ENCODE data around the gene DDX6.
"Not testable (repeated sequence)": the region's sequence is repeated elsewhere in the genome, so short reads cannot be mapped to it uniquely, and the experiment has no call there.

The DDX6 gene

DNA sequence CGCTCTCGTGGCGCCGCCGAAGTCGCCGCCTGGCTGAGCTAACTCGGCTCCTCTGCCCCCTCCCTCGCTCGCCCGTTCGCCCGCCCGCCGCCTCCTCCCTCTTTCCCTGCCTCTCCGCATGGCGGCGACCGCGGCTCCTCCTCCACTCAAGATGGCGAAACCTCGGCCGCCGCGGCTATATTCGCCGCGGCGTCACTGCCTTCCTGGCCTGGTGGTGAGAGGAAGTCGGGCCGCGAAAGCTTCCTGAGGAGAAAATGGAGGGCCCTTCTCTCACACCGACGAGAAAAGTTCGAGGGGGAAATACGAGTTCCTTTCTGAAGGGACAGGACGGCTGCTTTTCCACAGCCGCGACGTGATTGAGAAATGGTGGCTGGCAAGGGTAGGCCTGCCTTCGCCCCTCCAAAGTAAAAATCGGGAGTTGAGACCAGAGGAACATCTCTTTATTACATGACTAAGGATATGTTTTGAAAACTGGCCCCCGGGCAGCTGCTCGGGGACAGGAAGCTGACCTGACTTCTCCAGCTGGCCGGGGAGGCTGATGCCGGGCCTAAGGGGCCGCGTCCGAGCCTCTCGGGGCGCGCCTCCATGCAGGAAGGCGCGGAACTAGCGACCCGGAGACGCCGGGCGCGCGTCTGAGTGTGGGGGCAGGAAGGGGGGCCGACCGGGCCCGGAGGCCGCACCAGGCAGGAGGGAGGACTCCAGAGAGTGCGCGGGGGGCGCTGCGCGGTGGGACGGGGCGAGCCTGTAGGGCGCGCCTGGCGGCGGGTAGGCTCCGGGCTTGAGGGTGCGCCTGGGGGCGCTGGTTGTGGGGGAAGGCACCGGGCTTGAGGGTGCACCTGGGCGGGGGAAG, at the start of gene DDX6:
DDX6 (minus strand) TSS at position 54 of the 850 bp plus-strand sequence. CDS start 4,913 bp downstream, outside the sequence.
- in situ Hi-C loops (cut with MboI; ENCODE audit: low sequenced_read_pairs), result no loop called here

DNA sequence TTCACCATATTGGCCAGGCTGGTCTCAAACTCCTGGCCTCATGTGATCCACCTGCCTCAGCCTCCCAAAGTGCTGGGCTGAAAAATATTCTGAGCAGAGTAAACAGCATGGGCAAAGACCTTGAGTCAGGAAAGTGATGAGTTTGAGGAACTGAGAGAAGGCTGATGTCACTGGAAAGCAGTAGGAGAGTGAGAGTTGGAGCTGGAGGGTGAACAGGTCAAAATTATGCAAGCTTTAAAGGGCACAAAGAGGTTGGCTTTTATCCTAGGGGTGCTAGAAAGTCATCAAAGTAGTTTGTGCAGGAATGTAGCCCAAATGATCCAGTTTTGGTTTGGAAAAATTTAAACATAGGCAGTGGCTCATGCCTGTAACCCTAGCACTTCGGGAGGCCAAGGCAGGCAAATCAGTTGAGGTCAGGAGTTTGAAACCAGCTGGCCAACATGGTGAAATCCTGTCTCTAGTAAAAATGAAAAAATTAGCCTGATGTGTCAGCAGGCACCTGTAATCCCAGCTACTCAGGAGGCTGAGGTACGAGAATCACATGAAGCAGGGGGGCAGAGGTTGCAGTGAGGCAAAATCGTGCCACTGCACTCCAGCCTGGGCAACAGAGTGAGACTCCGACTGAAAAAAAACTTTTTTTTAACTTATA, 48.1 kb upstream of the DDX6 start:
- in situ Hi-C loops (cut with MboI; ENCODE audit: low sequenced_read_pairs), result no loop called here

GRCh38 chr11:118837868-118838267, 46.9 kb upstream of the DDX6 start:
- in situ Hi-C loops (cut with MboI; ENCODE audit: low sequenced_read_pairs), result no loop called here

- in situ Hi-C loops (cut with MboI; ENCODE audit: low sequenced_read_pairs), result no loop called here
These were observed 43.6 kb upstream of the DDX6 start for GRCh38 chr11:118834427-118835028.

DNA sequence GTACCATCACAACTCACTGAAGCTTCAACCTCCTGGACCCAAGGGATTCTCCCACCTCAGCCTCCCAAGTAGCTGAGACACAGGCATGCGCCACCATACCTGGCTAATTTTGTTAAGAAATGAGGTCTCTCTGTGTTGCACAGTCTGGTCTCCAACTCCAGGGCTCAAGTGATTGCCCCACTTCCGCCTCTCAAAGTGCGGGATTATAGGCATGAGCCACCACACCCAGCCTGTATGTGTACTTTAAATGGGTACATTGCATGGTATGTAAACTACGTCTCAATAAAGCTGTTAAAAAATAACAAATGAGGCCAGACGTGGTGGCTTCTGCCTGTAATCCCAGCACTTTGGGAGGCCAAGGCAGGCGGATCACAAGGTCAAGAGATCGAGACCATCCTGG, 36.2 kb upstream of the DDX6 start:
- in situ Hi-C loops (cut with MboI; ENCODE audit: low sequenced_read_pairs), result no loop called here

DNA sequence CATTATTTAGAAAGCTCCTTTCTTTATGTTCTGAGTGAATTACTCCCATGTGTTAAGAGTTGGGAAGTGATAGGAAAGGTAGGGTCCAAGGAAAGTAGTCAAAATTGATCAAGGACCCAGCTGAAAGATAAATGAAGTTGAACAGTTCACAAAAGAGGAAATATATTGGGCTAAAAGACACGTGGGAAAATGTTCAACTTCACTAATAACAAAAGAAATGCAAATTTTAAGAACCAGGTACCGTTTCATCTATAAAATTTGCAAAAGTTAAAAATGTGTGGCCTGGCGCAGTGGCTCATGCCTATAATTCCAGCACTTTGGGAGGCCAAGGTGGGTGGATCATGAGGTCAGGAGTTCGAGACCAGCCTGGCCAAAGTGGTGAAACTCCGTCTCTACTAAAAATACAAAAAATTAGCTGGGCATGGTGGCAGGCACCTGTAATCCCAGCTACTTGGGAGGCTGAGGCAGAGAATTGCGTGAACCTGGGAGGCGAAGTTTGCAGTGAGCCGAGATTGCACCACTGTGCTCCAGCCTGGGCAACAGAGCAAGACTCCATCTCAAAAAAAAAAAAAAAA, 32.1 kb upstream of the DDX6 start:
- in situ Hi-C loops (cut with MboI; ENCODE audit: low sequenced_read_pairs), result not testable (repeated sequence)

DNA sequence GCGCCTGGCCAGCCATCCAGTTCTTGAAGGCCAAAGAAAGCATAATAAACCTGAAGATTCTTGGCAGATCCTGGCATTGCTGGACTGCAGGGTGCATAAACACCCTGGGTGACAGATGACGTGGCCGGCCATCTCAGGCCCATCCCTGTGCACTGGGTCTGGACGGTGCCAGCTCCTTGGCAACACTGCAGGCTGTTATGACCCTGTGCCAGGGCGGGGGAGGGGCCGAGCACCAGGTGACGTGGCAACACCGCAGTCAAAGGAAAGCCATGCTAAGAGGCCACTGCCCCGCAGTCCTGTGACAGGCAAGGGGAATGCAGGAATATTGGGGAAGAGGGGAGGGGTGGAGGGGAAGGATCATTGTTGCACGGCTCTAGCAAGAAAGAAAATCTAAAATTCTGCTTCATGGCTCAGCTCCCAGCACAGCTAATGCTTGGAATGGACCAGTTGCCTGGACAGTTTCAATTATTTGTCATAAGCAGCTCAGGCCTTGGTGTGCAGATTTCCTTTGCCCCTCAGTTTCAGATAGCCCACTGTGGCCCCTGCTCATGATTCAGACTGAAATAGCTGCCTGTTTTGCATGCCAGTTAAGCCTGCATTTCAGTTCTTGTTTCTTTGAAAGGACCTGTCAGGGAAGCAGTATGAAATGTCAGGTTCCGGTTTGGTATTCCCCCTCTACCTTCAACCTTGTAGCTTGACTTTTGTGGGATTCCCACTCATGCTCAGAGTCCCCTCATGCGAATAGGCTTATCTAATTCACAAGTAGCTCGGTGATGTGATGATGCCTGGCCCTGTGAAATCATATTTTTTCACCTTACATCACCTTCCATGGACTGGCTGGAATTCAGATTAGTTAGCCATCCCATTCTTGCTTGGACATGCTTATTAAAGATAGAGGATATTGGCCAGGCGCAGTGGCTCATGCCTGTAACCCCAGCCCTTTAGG, 29.7 kb upstream of the DDX6 start:
- in situ Hi-C loops (cut with MboI; ENCODE audit: low sequenced_read_pairs), result no loop called here

GRCh38 chr11:118820025-118820379, 29.0 kb upstream of the DDX6 start:
- in situ Hi-C loops (cut with MboI; ENCODE audit: low sequenced_read_pairs), result not testable (repeated sequence)

DNA sequence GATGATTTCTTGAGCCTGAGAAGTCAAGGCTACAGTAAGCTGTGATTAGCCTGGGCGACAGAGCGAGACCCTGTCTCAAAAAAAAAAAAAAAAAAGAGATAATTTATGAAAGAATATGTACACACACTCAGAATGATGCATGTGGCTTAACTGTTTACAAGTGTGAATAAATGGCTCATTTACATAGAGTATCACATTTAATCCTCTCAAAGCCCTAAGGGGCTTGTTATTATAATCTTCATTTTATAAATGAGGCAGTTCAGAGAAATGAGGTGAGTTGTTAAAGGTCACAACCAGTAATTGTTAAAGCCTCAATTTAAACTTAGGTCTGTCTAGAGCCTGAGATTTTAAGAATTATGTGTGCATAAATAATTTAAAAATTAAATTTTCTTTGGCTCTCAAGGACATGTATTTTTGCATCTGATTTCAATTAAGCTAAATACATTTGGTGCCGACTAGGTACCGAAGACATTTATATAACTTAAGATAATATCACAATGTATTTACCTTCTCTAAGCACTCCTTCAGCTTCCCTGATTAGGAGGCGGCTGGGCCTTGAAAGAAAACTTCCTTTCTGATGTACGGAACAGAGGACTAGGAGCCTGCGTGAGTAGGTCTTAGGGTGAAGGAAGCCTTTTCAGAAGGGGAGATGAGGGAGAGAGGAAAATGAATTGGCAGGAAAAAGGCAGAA, 28.5 kb upstream of the DDX6 start:
- in situ Hi-C loops (cut with MboI; ENCODE audit: low sequenced_read_pairs), result no loop called here

DNA sequence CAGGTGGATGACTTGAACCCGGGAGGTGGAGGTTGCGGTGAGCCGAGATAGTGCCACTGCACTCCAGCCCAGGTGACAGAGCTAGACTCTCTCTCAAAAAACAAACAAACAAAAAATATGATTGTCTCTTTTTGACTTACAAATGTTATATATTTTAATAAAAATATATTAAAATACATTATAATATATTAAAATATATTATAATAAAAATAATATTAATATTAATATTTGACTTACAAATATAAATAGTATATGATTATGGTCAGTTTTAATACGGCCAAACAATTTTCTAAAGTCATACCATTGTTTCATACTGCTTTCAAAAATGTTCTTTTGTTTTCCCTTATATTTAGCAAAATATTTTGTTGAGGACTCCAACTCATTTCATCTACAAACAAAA, 27.2 kb upstream of the DDX6 start:
- in situ Hi-C loops (cut with MboI; ENCODE audit: low sequenced_read_pairs), result no loop called here

DNA sequence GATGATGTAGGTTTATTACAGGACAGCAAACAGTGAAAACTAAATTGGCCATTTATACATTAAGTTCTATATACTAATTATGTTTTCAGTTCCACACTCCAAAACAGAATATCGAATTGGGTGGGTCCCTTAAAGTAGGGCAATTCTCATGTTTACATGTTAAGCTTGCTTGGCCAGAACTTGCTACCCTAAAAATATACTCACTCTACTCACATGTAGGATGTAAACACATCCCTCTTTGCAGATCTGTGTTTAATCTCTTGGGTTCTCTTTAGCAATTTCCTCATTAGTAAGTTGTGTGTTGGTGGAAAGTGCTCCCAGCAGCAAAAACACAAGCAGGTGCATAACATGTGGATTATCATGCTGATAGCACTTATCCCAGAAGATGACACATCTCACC, 22.6 kb upstream of the DDX6 start:
- in situ Hi-C loops (cut with MboI; ENCODE audit: low sequenced_read_pairs), result no loop called here

GRCh38 chr11:118812485-118812884, 21.5 kb upstream of the DDX6 start:
- in situ Hi-C loops (cut with MboI; ENCODE audit: low sequenced_read_pairs), result no loop called here

GRCh38 chr11:118807800-118808778, 17.1 kb upstream of the DDX6 start:
- in situ Hi-C loops (cut with MboI; ENCODE audit: low sequenced_read_pairs), result no loop called here

- in situ Hi-C loops (cut with MboI; ENCODE audit: low sequenced_read_pairs), result no loop called here
These were observed 15.4 kb upstream of the DDX6 start for GRCh38 chr11:118806400-118806799.

- in situ Hi-C loops (cut with MboI; ENCODE audit: low sequenced_read_pairs), result no loop called here
These were observed 13.1 kb upstream of the DDX6 start for GRCh38 chr11:118804094-118804493.

- in situ Hi-C loops (cut with MboI; ENCODE audit: low sequenced_read_pairs), result no loop called here
These were observed 8.4 kb upstream of the DDX6 start for GRCh38 chr11:118799372-118799771.

DNA sequence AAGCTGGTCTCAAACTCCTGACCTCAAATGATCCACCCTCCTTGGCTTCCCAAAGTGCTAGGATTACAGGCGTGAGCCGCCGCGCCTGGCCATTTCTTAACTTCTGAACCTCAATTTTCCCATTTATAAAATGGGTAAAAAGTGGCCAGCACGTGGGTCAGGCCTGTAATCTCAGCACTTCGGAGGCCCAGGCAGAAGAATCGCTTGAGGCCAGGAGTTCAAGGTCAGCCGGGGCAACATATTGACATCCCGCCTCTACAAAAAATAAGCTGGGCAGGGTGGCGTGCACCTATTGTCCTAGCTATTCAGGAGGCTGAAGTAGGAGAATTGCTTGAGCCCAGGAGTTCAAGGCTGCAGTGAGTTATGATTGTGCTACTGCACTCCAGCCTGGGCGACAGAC, 6.5 kb upstream of the DDX6 start:
- in situ Hi-C loops (cut with MboI; ENCODE audit: low sequenced_read_pairs), result no loop called here

DNA sequence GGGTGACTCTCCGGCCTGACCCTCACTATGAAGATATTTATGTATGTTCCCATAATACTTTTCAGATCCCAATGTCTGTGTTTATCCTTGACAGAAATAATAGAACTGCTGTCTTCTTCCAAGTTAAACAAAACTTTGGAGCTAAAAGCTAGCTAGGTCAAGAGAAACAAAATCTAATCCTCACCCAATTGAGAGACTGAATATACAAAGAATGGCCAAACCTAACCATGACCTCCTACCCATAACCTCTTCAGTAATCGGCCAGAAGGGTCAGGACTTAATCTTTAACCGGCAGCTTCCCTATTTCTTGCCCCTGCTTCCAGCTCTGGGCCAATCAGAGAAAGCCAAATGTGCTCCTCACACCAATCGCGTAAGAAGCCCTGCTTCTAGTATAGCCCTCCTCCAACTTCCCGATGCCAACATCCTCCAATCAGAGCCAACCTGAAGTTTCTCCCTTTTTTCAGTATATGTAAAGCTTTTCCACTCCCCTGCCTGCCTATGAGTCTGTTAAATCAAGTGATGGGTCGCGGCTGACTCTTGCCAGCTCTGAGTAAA, 1.7 kb upstream of the DDX6 start:
- in situ Hi-C loops (cut with MboI; ENCODE audit: low sequenced_read_pairs), result no loop called here
